HEK293 (cell line): ENCODE results near the gene LDLRAD2.

Experiments used
- AEBP2 ChIP-seq: fragments of 450-650 bp; formaldehyde crosslinking; IDR thresholded peaks from 2 replicates; pipeline ENCODE4 v1.5.1; 2016; ENCODE audit warnings: missing biosample characterization, missing genetic modification characterization, borderline replicate concordance
- BCL6B ChIP-seq: fragments of 450-650 bp; formaldehyde crosslinking; IDR thresholded peaks from 2 replicates; pipeline ENCODE4 v1.5.1; 2017; ENCODE audit warnings: missing biosample characterization, missing genetic modification characterization
- CTCF ChIP-seq: fragments of 450-650 bp; formaldehyde crosslinking; IDR thresholded peaks from 2 replicates; pipeline ENCODE4 v1.5.1; 2016; ENCODE audit warnings: missing biosample characterization, missing genetic modification characterization
- FEZF1 ChIP-seq: fragments of 450-650 bp; formaldehyde crosslinking; IDR thresholded peaks from 2 replicates; pipeline ENCODE4 v1.5.1; 2016; ENCODE audit warnings: missing biosample characterization, missing genetic modification characterization
- HOXC10 ChIP-seq: sonication (generic); formaldehyde crosslinking; IDR thresholded peaks from 2 replicates; pipeline ENCODE4 v1.8.1; 2023; ENCODE audit warnings: mild to moderate bottlenecking, missing genetic modification reagents
- KLF10 ChIP-seq: fragments of 450-650 bp; IDR thresholded peaks from 2 replicates; pipeline ENCODE4 v1.5.1; 2018; ENCODE audit warnings: missing biosample characterization, mild to moderate bottlenecking, missing genetic modification characterization
- KLF17 ChIP-seq: fragments of 450-650 bp; formaldehyde crosslinking; IDR thresholded peaks from 2 replicates; pipeline ENCODE4 v1.5.1; 2016; ENCODE audit warnings: missing biosample characterization, missing genetic modification characterization
- KLF9 ChIP-seq: fragments of 450-650 bp; formaldehyde crosslinking; IDR thresholded peaks from 2 replicates; pipeline ENCODE4 v1.5.1; 2016; ENCODE audit warnings: missing biosample characterization, missing genetic modification characterization, low read depth
- MYNN ChIP-seq: fragments of 450-650 bp; formaldehyde crosslinking; IDR thresholded peaks from 2 replicates; pipeline ENCODE4 v1.5.1; 2016; ENCODE audit warnings: missing biosample characterization, missing genetic modification characterization, borderline replicate concordance
- MZF1 ChIP-seq: fragments of 450-650 bp; formaldehyde crosslinking; IDR thresholded peaks from 2 replicates; pipeline ENCODE4 v1.5.1; 2017; ENCODE audit warnings: missing biosample characterization, missing genetic modification characterization, borderline replicate concordance
- OSR2 ChIP-seq: fragments of 450-650 bp; formaldehyde crosslinking; IDR thresholded peaks from 2 replicates; pipeline ENCODE4 v1.5.1; 2016; ENCODE audit warnings: missing biosample characterization, missing genetic modification characterization
- PRDM6 ChIP-seq: fragments of 450-650 bp; formaldehyde crosslinking; IDR thresholded peaks from 2 replicates; pipeline ENCODE4 v1.5.1; 2017; ENCODE audit warnings: missing biosample characterization, missing genetic modification characterization
- SCRT1 ChIP-seq: fragments of 450-650 bp; formaldehyde crosslinking; IDR thresholded peaks from 2 replicates; pipeline ENCODE4 v1.5.1; 2016; ENCODE audit warnings: missing biosample characterization, missing genetic modification characterization, borderline replicate concordance
- SP7 ChIP-seq: fragments of 450-650 bp; formaldehyde crosslinking; IDR thresholded peaks from 2 replicates; pipeline ENCODE4 v1.5.1; 2016; ENCODE audit warnings: missing biosample characterization, missing genetic modification characterization
- ZBTB48 ChIP-seq: fragments of 450-650 bp; formaldehyde crosslinking; IDR thresholded peaks from 2 replicates; pipeline ENCODE4 v1.5.1; 2016; ENCODE audit warnings: missing biosample characterization, missing genetic modification characterization
- ZFP37 ChIP-seq: fragments of 450-650 bp; formaldehyde crosslinking; IDR thresholded peaks from 2 replicates; pipeline ENCODE4 v1.5.1; 2016; ENCODE audit warnings: missing biosample characterization, missing genetic modification characterization
- ZNF155 ChIP-seq: fragments of 450-650 bp; formaldehyde crosslinking; IDR thresholded peaks from 2 replicates; pipeline ENCODE4 v1.5.1; 2016; ENCODE audit warnings: missing biosample characterization, missing genetic modification characterization
- ZNF223 ChIP-seq: fragments of 450-650 bp; formaldehyde crosslinking; IDR thresholded peaks from 2 replicates; pipeline ENCODE4 v1.5.1; 2016; ENCODE audit warnings: missing biosample characterization, missing genetic modification characterization
- ZNF423 ChIP-seq: fragments of 450-650 bp; formaldehyde crosslinking; IDR thresholded peaks from 2 replicates; pipeline ENCODE4 v1.5.1; 2016; ENCODE audit warnings: missing biosample characterization, missing genetic modification characterization
- ZNF530 ChIP-seq: fragments of 450-650 bp; formaldehyde crosslinking; IDR thresholded peaks from 2 replicates; pipeline ENCODE4 v1.5.1; 2016; ENCODE audit warnings: low read depth, missing biosample characterization, missing genetic modification characterization
- ZNF561 ChIP-seq: fragments of 450-650 bp; IDR thresholded peaks from 2 replicates; pipeline ENCODE4 v1.5.1; 2018; ENCODE audit warnings: missing biosample characterization, missing genetic modification characterization, borderline replicate concordance
- ZNF580 ChIP-seq: fragments of 450-650 bp; formaldehyde crosslinking; IDR thresholded peaks from 2 replicates; pipeline ENCODE4 v1.5.1; 2016; ENCODE audit warnings: missing biosample characterization, missing genetic modification characterization
- ZNF596 ChIP-seq: fragments of 450-650 bp; IDR thresholded peaks from 2 replicates; pipeline ENCODE4 v1.5.0; 2018; ENCODE audit warnings: missing biosample characterization, mild to moderate bottlenecking, missing genetic modification characterization, moderate library complexity
- ZNF768 ChIP-seq: fragments of 450-650 bp; formaldehyde crosslinking; IDR thresholded peaks from 2 replicates; pipeline ENCODE4 v1.5.1; 2018; ENCODE audit warnings: missing biosample characterization, mild to moderate bottlenecking, missing genetic modification characterization
- ZNF776 ChIP-seq: fragments of 450-650 bp; formaldehyde crosslinking; IDR thresholded peaks from 2 replicates; pipeline ENCODE4 v1.5.0; 2017; ENCODE audit warnings: missing biosample characterization, missing genetic modification characterization, borderline replicate concordance
- ZNF785 ChIP-seq: fragments of 450-650 bp; formaldehyde crosslinking; IDR thresholded peaks from 2 replicates; pipeline ENCODE4 v1.5.1; 2016; ENCODE audit warnings: missing biosample characterization, missing genetic modification characterization
- ZSCAN18 ChIP-seq: fragments of 450-650 bp; formaldehyde crosslinking; IDR thresholded peaks from 2 replicates; pipeline ENCODE4 v1.5.1; 2016; ENCODE audit warnings: missing biosample characterization, missing genetic modification characterization
- ZSCAN5A ChIP-seq: fragments of 450-650 bp; formaldehyde crosslinking; IDR thresholded peaks from 2 replicates; pipeline ENCODE4 v1.5.1; 2016; ENCODE audit warnings: missing biosample characterization, missing genetic modification characterization

The LDLRAD2 gene

GRCh38 chr1:21782349-21782867, 29.7 kb upstream of the LDLRAD2 start (continued):
- peak; percentile 81; the same call in 1 of the 2 replicates for TF ChIP-seq ZSCAN5A (tag by site-specific recombination)
- TF ChIP-seq MZF1 (tag by site-specific recombination), result no peak
- no peak for TF ChIP-seq ZNF580 (tag by site-specific recombination)
- TF ChIP-seq BCL6B (tag by site-specific recombination), result no peak
- no peak for TF ChIP-seq ZNF423 (tag by site-specific recombination)
- TF ChIP-seq SP7 (tag by site-specific recombination), result peak; percentile 64
- TF ChIP-seq SCRT1 (tag by site-specific recombination), result no peak
- no peak; the same call in 1 of the 2 replicates for TF ChIP-seq ZBTB48 (tag by site-specific recombination)
- TF ChIP-seq OSR2 (tag by site-specific recombination), result no peak
- TF ChIP-seq PRDM6 (tag by site-specific recombination), result no peak
- no peak; the same call in 1 of the 2 replicates for TF ChIP-seq ZNF785 (tag by site-specific recombination)
- TF ChIP-seq CTCF, result peak; percentile 82
- TF ChIP-seq KLF9, result no peak
- no peak for TF ChIP-seq ZNF776 (tag by site-specific recombination)
- no peak for TF ChIP-seq KLF10
- no peak for TF ChIP-seq ZNF596 (tag by site-specific recombination)
- TF ChIP-seq AEBP2, result no peak
- TF ChIP-seq ZFP37 (tag by site-specific recombination), result peak; percentile 23; the same call in 1 of the 2 replicates
- TF ChIP-seq KLF17 (tag by site-specific recombination), result peak; percentile 84
- TF ChIP-seq ZNF768 (tag by site-specific recombination), result no peak
- TF ChIP-seq MYNN (tag by site-specific recombination), result no peak
- TF ChIP-seq ZSCAN18, result no peak
- no peak for TF ChIP-seq ZNF155
- TF ChIP-seq ZNF223, result no peak
- TF ChIP-seq ZNF530 (tag by site-specific recombination), result no peak
- TF ChIP-seq ZNF561, result 0 out of 2 replicates have a peak, but pooled peaks have one; percentile 10
- no peak for TF ChIP-seq HOXC10 (CRISPR knock-in tag)
- no peak for TF ChIP-seq FEZF1 (tag by site-specific recombination)
